ENCODE results near the gene LYPD4. TPM values are rescaled to one million over a fixed set of nuclear protein-coding genes. Genes with fewer than 3 reads are reported as not detected.
"Not testable (repeated sequence)": the region's sequence is repeated elsewhere in the genome, so short reads cannot be mapped to it uniquely, and the experiment has no call there.

Gene LYPD4
- total RNA-seq, 1 experiment from 2014 or later, result not detected

GRCh38 chr19:41877916-41878905, 33.7 kb upstream of the LYPD4 start:
- peaks cover 16% of the 10 kb centered on the region; the same call in 1 of the 2 replicates for H3F3A ChIP-seq (ENCODE audit: insufficient read depth, low read depth)
- no peaks in the 10 kb centered on the region for H3K36me3 ChIP-seq (ENCODE audit: low read depth)
- H3K79me2 ChIP-seq (ENCODE audit: low read depth), result no peaks in the 10 kb centered on the region
- CTCF ChIA-PET, result no interaction called here
- H4K20me1 ChIP-seq (ENCODE audit: insufficient read depth), result no peaks in the 10 kb centered on the region
- no peak overlapping the region for H3K4me3 ChIP-seq
- H3K4me2 ChIP-seq, result no peak overlapping the region
- no peak overlapping the region for H3K27ac ChIP-seq
- no peaks in the 10 kb centered on the region for H3K27me3 ChIP-seq (ENCODE audit: insufficient read depth, low read depth)
- H3K9me2 ChIP-seq (ENCODE audit: insufficient read depth), result no peaks in the 10 kb centered on the region
- H3K4me1 ChIP-seq (replicated peaks; ENCODE audit: insufficient read depth), result no peaks in the 10 kb centered on the region; the same call in 1 of the 2 replicates
- intact Hi-C loops (cut with micrococcal nuclease; ENCODE audit: unreplicated experiment), result no loop called here
- POLR2A ChIA-PET (ENCODE audit: unreplicated experiment), result interaction anchor here (0.6 kb wide), 1 partner anchor 34 kb away, joined by 7 read pairs; no protein-coding TSS in a partner anchor
- no peak for TF ChIP-seq CTCF (conservative IDR thresholded peaks at IDR 0.05)
- no peak for TF ChIP-seq EZH2 (IDR thresholded peaks at IDR 0.05; ENCODE audit: low read depth)
- no peaks in the 10 kb centered on the region for H3K9me3 ChIP-seq (ENCODE audit: insufficient read depth, low read depth)
- no peak overlapping the region for H2AFZ ChIP-seq
- DNase-seq, result no peak
- BruUV-seq (replicated peaks), result no TSS peak

- no peak within 1 kb of the TSS for H3K27ac ChIP-seq
- intact Hi-C loops (cut with micrococcal nuclease; ENCODE audit: unreplicated experiment), result no loop called here
These were observed 32.7 kb upstream of the LYPD4 start, which contains the start of gene CD79A for GRCh38 chr19:41876847-41877832. Gene CD79A, plus strand, starts transcription at chr19:41877279. Its CDS starts 26 bp downstream, at chr19:41877305.

GRCh38 chr19:41875973-41876372, 31.5 kb upstream of the LYPD4 start:
- H3K4me3 ChIP-seq; H3K4me1 ChIP-seq (replicated peaks; ENCODE audit: insufficient read depth); intact Hi-C loops (cut with micrococcal nuclease; ENCODE audit: unreplicated experiment); BruUV-seq (replicated peaks); H3K4me2 ChIP-seq; POLR2A ChIA-PET (ENCODE audit: unreplicated experiment); H3K27ac ChIP-seq; H2AFZ ChIP-seq; H3K9me2 ChIP-seq (ENCODE audit: insufficient read depth); H3K79me2 ChIP-seq (ENCODE audit: low read depth); H3K27me3 ChIP-seq (ENCODE audit: insufficient read depth, low read depth); H3K9me3 ChIP-seq (ENCODE audit: insufficient read depth, low read depth); DNase-seq; H3K36me3 ChIP-seq (ENCODE audit: low read depth): not testable (repeated sequence)
- H3F3A ChIP-seq (ENCODE audit: insufficient read depth, low read depth), result peaks cover 26% of the 10 kb centered on the region
- CTCF ChIA-PET, result interaction anchor here (0.6 kb wide), 2 partner anchors 67 to 82 kb away, joined by 3 to 11 read pairs; no protein-coding TSS in a partner anchor
- peaks cover 20% of the 10 kb centered on the region for H4K20me1 ChIP-seq (ENCODE audit: insufficient read depth)

More at GRCh38 chr19:41876847-41877832, 32.7 kb upstream of the LYPD4 start, which contains the start of gene CD79A:
- no TSS peak for BruUV-seq (replicated peaks)
- Histone ChIP-seq H3K36me3 (ENCODE audit: low read depth) (no peaks in the 10 kb centered on the region), H3K9me2 (ENCODE audit: insufficient read depth) (no peaks in the 10 kb centered on the region), H3K4me3 (no peak within 1 kb of the TSS), H2AFZ (no peak within 1 kb of the TSS), H3K4me1 (replicated peaks; ENCODE audit: insufficient read depth) (no peaks in the 10 kb centered on the region), H3K4me2 (no peak within 1 kb of the TSS), H3F3A (ENCODE audit: insufficient read depth, low read depth) (peaks cover 17% of the 10 kb centered on the region), H4K20me1 (ENCODE audit: insufficient read depth) (peaks cover 8% of the 10 kb centered on the region), H3K79me2 (ENCODE audit: low read depth) (no peaks in the 10 kb centered on the region), H3K27me3 (ENCODE audit: insufficient read depth, low read depth) (no peaks in the 10 kb centered on the region), H3K9me3 (ENCODE audit: insufficient read depth, low read depth) (no peaks in the 10 kb centered on the region)
- POLR2A ChIA-PET (ENCODE audit: unreplicated experiment), result interaction anchor here (0.6 kb wide), 1 partner anchor 35 kb away, joined by 7 read pairs; no protein-coding TSS in a partner anchor
- DNase-seq, result no peak
- CTCF ChIA-PET, result no interaction called here
- TF ChIP-seq CTCF (conservative IDR thresholded peaks at IDR 0.05), result no peak

Measured in PC-9 (cell line).